HG03159 (cell line): Measurements from ENCODE around the gene AGPAT3.
A peak's percentile ranks its signal among the peaks of the same experiment; 100 is the strongest.
"Not testable (repeated sequence)": the region's sequence is repeated elsewhere in the genome, so short reads cannot be mapped to it uniquely, and the experiment has no call there.

Experiments
- ATAC-seq: cut with Tn5 transposase; IDR thresholded peaks from one replicate; pipeline ENCODE4 v1.9.1; 2021; ENCODE audit warnings: mild to moderate bottlenecking, moderate library complexity; ENCODE audit not compliant: unreplicated experiment

AGPAT3 gene, protein sequence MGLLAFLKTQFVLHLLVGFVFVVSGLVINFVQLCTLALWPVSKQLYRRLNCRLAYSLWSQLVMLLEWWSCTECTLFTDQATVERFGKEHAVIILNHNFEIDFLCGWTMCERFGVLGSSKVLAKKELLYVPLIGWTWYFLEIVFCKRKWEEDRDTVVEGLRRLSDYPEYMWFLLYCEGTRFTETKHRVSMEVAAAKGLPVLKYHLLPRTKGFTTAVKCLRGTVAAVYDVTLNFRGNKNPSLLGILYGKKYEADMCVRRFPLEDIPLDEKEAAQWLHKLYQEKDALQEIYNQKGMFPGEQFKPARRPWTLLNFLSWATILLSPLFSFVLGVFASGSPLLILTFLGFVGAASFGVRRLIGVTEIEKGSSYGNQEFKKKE

GRCh38 chr21:43864962-43865539, at the start of gene AGPAT3:
AGPAT3 (plus strand) TSS chr21:43865223; CDS start chr21:43959682, 94,459 bp downstream.
- ATAC-seq: peak; percentile 23

DNA sequence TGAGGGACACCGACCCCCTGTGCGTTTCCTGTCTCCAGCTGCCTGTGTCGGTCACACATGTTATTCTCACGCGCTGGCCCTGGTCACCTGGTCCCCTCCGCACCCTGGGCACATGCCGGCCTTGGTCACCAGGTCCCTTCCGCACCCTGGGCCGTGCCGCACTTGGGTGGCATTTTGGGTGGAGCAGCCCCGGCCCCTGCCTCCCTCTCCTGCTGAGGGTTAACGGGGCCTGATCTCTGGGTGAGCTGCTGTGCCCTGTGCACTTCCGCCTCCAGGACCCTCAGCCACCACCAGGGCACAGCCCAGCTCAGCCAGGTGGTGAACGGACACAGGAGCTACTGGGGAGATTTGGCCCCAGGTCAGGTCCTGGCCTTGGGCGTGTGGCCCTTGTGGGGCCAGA, 49.0 kb upstream of the AGPAT3 start:
- no peak for ATAC-seq

DNA sequence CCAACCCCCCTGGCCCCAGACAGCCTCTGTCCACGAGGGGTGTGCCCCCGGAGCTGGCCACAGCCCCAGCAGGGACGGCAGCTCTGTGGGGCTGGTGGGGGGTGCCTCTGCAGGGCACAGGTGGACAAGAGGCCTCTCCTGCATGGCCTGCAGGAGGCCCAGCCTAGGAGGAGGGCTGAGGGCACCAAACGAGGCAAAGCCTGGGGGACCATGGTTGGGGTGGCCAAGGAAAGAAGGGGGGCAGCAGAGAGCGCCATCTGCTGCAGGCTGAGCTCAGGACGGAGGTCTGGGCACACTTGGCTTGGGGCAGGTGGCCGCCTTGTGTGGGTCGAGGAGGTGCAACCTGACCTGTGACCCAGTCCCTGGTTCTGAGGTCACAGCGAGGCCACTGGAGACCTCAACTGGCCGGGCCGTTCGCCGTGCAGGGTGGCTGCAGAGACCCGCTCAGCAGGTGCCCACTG, 48.4 kb upstream of the AGPAT3 start:
- no peak for ATAC-seq

- ATAC-seq: no peak
These were observed 47.6 kb upstream of the AGPAT3 start for GRCh38 chr21:43817157-43818086.

DNA sequence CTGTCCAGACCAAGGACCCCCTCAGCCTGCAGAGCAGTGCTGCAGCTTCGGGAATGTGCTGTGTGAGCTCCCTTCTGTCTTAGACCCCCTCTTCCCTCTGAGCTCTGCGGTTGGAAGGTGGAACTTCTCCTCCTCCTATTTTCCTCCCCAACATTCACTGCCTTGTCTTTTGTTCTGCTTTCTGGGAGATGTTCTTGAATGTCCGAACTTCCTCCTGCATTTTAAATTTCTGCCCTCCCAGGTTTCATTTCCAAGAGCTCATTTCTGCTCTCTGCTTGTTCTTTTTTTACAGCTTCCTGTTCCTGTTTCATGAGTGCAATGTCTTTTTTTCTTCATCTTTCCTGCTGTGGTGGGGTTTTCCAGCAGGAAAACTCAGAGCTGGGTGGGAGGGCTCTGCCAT, 46.3 kb upstream of the AGPAT3 start:
- no peak for ATAC-seq

- ATAC-seq: no peak
These were observed 45.3 kb upstream of the AGPAT3 start for GRCh38 chr21:43819511-43820405.

GRCh38 chr21:43820466-43820865, 44.6 kb upstream of the AGPAT3 start:
- no peak for ATAC-seq

DNA sequence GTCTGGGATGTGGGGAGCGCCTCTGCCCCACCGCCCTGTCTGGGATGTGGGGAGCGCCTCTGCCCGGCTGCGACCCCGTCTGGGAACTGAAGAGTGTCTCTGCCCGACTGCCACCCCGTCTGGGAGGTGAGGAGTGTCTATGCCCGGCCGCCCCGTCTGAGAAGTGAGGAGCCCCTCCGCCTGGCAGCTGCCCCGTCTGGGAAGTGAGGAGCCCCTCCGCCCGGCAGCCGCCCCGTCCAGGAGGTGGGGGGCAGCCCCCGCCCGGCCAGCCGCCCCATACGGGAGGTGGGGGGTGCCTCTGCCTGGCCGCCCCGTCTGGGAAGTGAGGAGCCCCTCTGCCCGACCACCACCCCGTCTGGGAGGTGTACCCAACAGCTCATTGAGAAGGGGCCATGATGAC, 42.9 kb upstream of the AGPAT3 start:
- not testable (repeated sequence) for ATAC-seq

DNA sequence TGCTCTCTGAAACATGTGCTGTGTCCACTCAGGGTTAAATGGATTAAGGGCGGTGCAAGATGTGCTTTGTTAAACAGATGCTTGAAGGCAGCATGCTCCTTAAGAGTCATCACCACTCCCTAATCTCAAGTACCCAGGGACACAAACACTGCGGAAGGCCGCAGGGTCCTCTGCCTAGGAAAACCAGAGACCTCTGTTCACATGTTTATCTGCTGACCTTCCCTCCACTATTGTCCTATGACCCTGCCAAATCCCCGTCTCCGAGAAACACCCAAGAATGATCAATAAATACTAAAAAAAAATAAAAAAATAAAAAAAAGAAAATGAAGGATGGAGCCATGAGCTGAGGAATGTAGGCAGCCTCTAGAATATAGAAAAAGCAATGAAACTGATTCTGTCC, 42.3 kb upstream of the AGPAT3 start:
- not testable (repeated sequence) for ATAC-seq

DNA sequence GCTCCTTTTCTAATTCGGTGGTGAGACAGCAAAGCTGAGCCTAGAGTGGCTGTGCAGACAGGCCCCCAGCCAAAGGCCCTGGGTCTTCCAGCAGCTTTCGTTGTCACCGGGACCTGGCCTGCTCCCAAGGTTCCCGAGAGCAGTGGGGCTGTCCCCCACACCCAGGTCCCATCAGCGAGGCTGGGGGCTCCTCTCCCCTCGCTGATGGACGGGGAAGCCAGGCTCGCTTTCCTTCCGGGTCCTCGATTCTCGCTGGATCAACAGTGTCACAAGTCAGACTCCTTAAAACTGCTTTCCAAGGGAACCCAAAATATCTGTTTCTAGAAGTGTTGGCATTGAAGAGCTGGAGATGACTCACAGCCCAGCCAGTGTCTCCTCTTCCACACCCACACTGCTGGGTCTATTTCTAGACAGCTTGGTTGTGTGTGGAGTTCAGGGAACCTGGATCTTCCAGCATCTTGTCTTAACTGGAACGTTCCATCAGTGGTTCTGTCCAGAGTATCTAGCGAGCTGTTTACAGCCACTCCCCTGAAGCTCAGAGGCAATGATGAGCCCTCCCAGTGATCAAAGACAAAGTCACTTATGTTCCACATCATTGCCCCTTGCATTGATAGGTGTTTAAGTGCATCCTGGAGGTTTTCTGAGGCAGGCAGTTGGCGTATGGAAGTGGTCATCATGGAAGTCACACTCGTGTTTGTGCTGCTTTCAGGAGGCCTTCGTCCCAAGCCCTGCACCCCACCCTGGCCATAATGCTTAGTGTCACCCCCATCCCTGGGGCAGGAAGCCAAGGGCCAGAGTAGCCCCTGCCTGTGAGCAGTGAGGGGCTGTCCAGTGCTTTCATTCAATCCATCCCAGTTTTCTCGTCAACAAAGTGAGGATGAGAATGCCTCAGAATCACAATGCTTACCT, 40.4 kb upstream of the AGPAT3 start:
- no peak for ATAC-seq

GRCh38 chr21:43825242-43825935, 39.6 kb upstream of the AGPAT3 start:
- no peak for ATAC-seq

- no peak for ATAC-seq
These were observed 38.9 kb upstream of the AGPAT3 start for GRCh38 chr21:43825936-43826622.

DNA sequence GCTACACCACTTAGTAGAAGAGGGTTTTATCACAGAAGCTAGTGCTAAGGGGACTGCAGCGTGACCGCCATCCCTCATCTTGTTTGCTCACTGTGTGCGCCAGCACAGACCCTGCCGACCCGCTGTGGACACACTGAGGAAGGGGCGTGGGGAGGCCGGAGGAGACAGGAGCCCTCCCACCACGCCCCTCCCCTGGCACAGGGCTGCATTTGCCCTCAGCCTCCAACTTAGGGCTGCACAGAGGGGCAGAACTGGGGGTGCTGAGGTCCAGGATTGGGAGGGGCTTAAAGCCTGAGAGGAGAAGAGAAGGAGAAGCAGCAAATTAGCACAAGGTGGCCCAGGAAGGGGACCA, 38.4 kb upstream of the AGPAT3 start:
- no peak for ATAC-seq

DNA sequence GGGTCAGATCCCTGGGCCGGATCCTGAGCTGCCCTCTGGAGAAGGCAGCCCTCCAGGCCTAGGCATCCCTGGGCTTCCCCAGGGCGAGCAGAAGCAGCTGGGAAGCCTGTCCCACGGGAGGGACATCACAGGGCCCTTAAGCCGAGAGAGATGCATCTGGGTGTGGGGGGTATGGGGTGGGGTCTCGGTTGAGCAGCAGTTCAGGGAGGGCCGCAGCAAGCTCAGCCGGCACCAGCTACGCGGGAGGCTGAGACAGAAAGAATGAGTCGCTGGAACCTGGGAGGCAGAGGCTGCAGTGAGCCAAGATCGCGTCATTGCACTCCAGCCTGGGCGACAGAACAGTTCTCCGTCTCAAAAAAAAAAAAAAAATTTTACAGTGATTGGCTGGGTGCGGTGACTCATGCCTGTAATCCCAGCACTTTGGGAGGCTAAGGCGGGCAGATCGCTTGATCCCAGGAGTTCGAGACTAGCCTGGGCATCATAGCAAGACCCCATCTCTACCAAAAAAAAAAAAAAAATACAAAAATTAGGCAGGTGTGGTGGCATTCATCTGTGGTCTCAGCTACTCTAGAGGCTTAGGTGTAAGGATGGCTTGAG, 37.9 kb upstream of the AGPAT3 start:
- ATAC-seq: no peak

GRCh38 chr21:43829161-43829560, 35.9 kb upstream of the AGPAT3 start:
- no peak for ATAC-seq

DNA sequence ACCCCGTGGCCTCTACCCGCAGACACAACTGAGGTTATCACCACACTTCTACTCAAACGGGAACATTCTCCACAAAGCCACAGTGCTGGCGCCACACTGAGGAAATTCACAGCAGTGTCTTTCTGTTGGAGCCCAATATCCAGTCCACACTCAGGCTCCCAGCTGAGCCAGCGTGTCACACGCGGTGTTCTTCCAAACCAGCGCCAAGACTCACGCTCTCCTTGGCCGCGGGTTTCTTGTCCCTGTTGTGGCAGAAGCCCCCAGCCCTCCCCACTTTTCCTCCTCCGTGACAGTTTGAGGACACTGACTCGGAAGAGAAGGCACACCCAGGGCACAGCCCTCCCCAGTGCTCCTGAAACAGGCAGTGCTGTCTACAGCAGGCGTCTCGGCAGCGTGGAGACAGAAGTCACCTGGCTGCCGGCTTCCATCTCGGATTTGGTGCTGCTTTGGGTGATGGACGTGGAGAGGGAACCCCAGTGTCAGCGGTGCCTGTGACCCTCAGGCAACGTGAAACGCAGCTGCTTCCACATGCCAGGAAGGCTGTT, 35.4 kb upstream of the AGPAT3 start:
- no peak for ATAC-seq

- no peak for ATAC-seq
These were observed 32.9 kb upstream of the AGPAT3 start for GRCh38 chr21:43832158-43832550.

DNA sequence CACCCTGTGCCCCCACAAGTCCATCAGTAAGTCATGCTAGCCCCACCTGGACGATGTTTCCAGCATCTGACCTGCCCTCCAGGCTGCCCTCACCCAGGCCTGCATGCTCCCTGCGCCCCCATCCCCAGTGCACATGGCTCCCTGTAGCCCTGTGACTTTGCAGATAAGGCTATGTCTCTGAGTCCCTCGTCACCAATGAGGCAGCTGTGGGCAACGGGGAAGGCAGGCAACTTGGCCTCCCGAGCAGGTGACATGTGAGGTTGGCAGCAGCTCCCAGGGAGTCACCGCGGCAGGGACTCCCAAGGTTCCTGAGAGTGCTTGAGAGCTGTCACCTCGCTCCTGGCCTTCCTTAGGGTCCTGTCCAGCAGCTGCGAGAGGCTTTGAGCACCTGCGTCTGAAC, 32.4 kb upstream of the AGPAT3 start:
- no peak for ATAC-seq
